ENCODE data around the gene SUGCT. TPM values are rescaled to one million over a fixed set of nuclear protein-coding genes. Genes with fewer than 3 reads are reported as not detected.

Gene SUGCT
- total and polyA plus RNA-seq, 2 of the 8 experiments (the other 6 are each of a cell fraction or from before 2014, with no cell fraction given), result 2.8 to 5.4 TPM

- TF ChIP-seq ATF2 (IDR thresholded peaks at IDR 0.05; ENCODE audit: low read length) (no peak), NANOG (IDR thresholded peaks at IDR 0.05; ENCODE audit: insufficient read depth, low read depth, low read length, poor library complexity, severe bottlenecking) (no peak), RAD21 (IDR thresholded peaks at IDR 0.05 in 1 of 2, conservative IDR thresholded peaks at IDR 0.05 in 1 of 2; ENCODE audit: low read depth in 2 of 2, low read length in 2 of 2) (peak; percentile 26 to 35), POLR2AphosphoS5 (IDR thresholded peaks at IDR 0.05; ENCODE audit: low read depth, low read length) (no peak), CTCF (IDR thresholded peaks at IDR 0.05; ENCODE audit: control extremely low read depth in 1 of 3, insufficient read depth in 1 of 3, low read depth in 1 of 3, low read length in 3 of 3) (peak in 2 of 3 experiments; percentile 6 to 24; a peak in 2 of 4 replicates), SAP30 (IDR thresholded peaks at IDR 0.05; ENCODE audit: insufficient read depth, insufficient replicate concordance, low read length) (no peak), PHF8 (conservative IDR thresholded peaks at IDR 0.05; ENCODE audit: low read depth, low read length) (no peak)
- no peak for DNase-seq (ENCODE audit: low read depth in 1 of 2, low spot score in 2 of 2)
- H2BK12ac ChIP-seq (ENCODE audit: low read depth, low read length), result no peak overlapping the region
- no peaks in the 10 kb centered on the region for H3K79me1 ChIP-seq (ENCODE audit: low read depth, low read length)
- FAIRE-seq, result no peak
- CTCF ChIA-PET (ENCODE audit: partially characterized antibody), result interaction anchor here (0.9 to 1.0 kb wide), 2 partner anchors 26 to 33 kb away, joined by 3 to 4 read pairs; no protein-coding TSS in a partner anchor
- H3K9ac ChIP-seq (replicated peaks in 1 of 4; ENCODE audit: extremely low read depth in 1 of 4, low read depth in 3 of 4, low read length in 3 of 4), result no peak overlapping the region
- H3K4me3 ChIP-seq (ENCODE audit: extremely low read depth in 1 of 4, insufficient read depth in 2 of 4, low read depth in 3 of 4, low read length in 4 of 4), result no peak overlapping the region
- H3K23ac ChIP-seq (ENCODE audit: insufficient read length), result no peak overlapping the region
- no peaks in the 10 kb centered on the region for H3K4me1 ChIP-seq (replicated peaks in 1 of 4; ENCODE audit: control insufficient read depth in 3 of 4, insufficient read depth in 4 of 4, low read length in 3 of 4)
- H3K56ac ChIP-seq (replicated peaks; ENCODE audit: insufficient read length, low read depth, low read length), result no peak overlapping the region
- H4K91ac ChIP-seq (replicated peaks; ENCODE audit: insufficient read length, low read length), result no peak overlapping the region
- H3K27me3 ChIP-seq (replicated peaks in 1 of 4; ENCODE audit: control insufficient read depth in 3 of 4, extremely low read depth in 1 of 4, insufficient read depth in 3 of 4, low read length in 3 of 4), result no peaks in the 10 kb centered on the region
- no peak overlapping the region for H2BK5ac ChIP-seq (ENCODE audit: low read depth, low read length)
- H2AK5ac ChIP-seq (ENCODE audit: low read depth, low read length), result no peak overlapping the region
- H3K23me2 ChIP-seq (ENCODE audit: low read depth, low read length), result no peaks in the 10 kb centered on the region
- H3K79me2 ChIP-seq (ENCODE audit: control insufficient read depth in 1 of 2, insufficient read depth in 2 of 2, low read length in 2 of 2), result no peaks in the 10 kb centered on the region
- H4K8ac ChIP-seq (ENCODE audit: extremely low read depth, insufficient read depth, low read length), result no peak overlapping the region
- WGBS, 2 experiments (ENCODE audit: extremely low coverage in 1 of 2, insufficient coverage in 1 of 2, insufficient read length in 1 of 2, insufficient replicate concordance in 2 of 2, low coverage in 1 of 2, low lambda C conversion rate in 2 of 2, missing lambda C conversion rate in 1 of 2), result 82% methylated on average over 2 of the region's 2 CpGs; no CpG with 5 or more reads in 1 of the 2 experiments
- H3K14ac ChIP-seq (ENCODE audit: insufficient read length), result no peak overlapping the region
- no peak overlapping the region for H3K4ac ChIP-seq (replicated peaks; ENCODE audit: insufficient read length, low read depth, low read length)
- H2BK15ac ChIP-seq (ENCODE audit: low read length), result no peak overlapping the region
- no peak overlapping the region for H4K5ac ChIP-seq (ENCODE audit: insufficient read length, low read depth, low read length)
- no peak overlapping the region for H2BK20ac ChIP-seq (ENCODE audit: low read length)
- H2BK120ac ChIP-seq (replicated peaks; ENCODE audit: low read depth, low read length), result no peak overlapping the region
- H3K27ac ChIP-seq (ENCODE audit: low read depth, low read length), result no peak overlapping the region
- H3K4me2 ChIP-seq (ENCODE audit: insufficient read depth in 1 of 2, low read depth in 2 of 2, low read length in 2 of 2), result no peak overlapping the region
- no peaks in the 10 kb centered on the region for H4K20me1 ChIP-seq (replicated peaks in 1 of 2; ENCODE audit: control insufficient read depth in 1 of 2, insufficient read depth in 2 of 2, low read length in 2 of 2)
- H3K36me3 ChIP-seq (ENCODE audit: control insufficient read depth in 2 of 4, insufficient read depth in 4 of 4, low read length in 3 of 4), result no peaks in the 10 kb centered on the region
- H3K9me3 ChIP-seq (ENCODE audit: insufficient read depth in 2 of 2, low read depth in 1 of 2, low read length in 1 of 2), result no peaks in the 10 kb centered on the region
- H3K18ac ChIP-seq (ENCODE audit: extremely low read depth, low read length), result no peak overlapping the region
- H2AFZ ChIP-seq (ENCODE audit: low read length), result no peak overlapping the region
- POLR2A ChIA-PET (ENCODE audit: partially characterized antibody), result no interaction called here
Measured at GRCh38 chr7:40199076-40199802, 64.4 kb downstream of the SUGCT start.
